Bronchial epithelial cell (primary cell): Measurements from ENCODE around the gene QSOX2. TPM values are rescaled to one million over a fixed set of nuclear protein-coding genes. Genes with fewer than 3 reads are reported as not detected.

Experiments
- DNase-seq: peaks from one replicate; pipeline ENCODE4 v3.0.0-alpha.2; 2010; ENCODE audit warnings: low read depth
- FAIRE-seq: peaks from 2 replicates; lab custom pipeline; 2011; peaks lifted over from hg19 to GRCh38; lab: Jason Lieb, UNC
- H3K27me3 ChIP-seq: 2 replicates; pipeline ENCODE4 v1.5.1; 2011; ENCODE audit warnings: low read length; ENCODE audit not compliant: control insufficient read depth, insufficient read depth
- H3K36me3 ChIP-seq: 2 replicates; pipeline ENCODE4 v1.5.1; 2011; ENCODE audit warnings: low read length; ENCODE audit not compliant: control insufficient read depth, insufficient read depth
- H3K4me3 ChIP-seq: 2 replicates; pipeline ENCODE4 v1.5.1; 2011; ENCODE audit warnings: mild to moderate bottlenecking, low read depth, low read length, control low read depth
- total RNA-seq: library from RNA; depleted of rRNA; stranded (reverse); fragments of >200 nt; gene quantifications from 2 replicates; pipeline ENCODE4 v1.2.1, GENCODE V29; 2014
- TF ChIP-seq, protein P1 (sequence below): IDR thresholded peaks from 2 replicates; pipeline ENCODE4 v1.5.1; 2011; ENCODE audit warnings: mild to moderate bottlenecking, moderate library complexity, low read length, control low read depth, inconsistent platforms; ENCODE audit not compliant: insufficient read depth, severe bottlenecking

Gene QSOX2
- total RNA-seq, 1 donor from 2014 or later, result 12.1 TPM

DNA sequence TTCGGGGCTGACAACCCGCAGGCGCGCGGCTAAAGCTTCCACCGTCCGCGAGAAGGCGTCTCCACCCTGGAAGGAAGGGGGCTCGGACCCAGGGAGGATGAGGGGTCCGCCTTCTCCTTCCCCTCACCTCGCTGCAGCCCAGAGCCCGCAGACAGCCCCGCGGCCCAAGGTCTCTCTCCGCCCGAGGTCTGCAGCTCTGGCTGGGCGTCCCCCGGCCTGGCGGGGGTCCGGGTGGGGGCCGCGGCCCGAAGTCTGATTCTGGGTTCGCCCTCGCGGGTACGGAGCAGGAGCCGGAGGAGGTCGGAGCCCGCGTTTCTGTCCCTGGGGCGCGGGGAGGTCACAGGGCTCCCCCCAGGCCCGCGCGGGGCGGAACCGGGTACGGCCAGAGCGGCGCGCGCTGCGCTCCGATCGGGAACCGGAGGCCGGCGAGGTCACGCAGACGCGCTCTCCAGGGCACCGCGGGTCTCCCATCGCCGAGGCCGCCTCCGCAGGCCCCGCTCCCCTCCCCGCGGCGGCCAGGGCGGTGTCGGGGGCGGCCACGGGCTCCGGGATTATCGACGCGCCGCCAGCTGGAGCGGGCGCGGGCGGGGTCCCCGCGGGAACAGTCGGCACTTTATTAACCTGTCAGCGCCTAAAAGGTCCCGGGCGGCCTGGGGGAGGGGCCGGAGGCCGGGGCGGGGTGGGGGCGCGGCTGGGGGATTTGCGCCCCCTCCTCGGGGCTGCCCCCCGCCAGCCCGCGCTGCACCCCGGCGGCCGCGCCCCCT lies 52.3 kb downstream of the QSOX2 start:
- peaks cover 67% of the 10 kb centered on the region for H3K27me3 ChIP-seq

DNA sequence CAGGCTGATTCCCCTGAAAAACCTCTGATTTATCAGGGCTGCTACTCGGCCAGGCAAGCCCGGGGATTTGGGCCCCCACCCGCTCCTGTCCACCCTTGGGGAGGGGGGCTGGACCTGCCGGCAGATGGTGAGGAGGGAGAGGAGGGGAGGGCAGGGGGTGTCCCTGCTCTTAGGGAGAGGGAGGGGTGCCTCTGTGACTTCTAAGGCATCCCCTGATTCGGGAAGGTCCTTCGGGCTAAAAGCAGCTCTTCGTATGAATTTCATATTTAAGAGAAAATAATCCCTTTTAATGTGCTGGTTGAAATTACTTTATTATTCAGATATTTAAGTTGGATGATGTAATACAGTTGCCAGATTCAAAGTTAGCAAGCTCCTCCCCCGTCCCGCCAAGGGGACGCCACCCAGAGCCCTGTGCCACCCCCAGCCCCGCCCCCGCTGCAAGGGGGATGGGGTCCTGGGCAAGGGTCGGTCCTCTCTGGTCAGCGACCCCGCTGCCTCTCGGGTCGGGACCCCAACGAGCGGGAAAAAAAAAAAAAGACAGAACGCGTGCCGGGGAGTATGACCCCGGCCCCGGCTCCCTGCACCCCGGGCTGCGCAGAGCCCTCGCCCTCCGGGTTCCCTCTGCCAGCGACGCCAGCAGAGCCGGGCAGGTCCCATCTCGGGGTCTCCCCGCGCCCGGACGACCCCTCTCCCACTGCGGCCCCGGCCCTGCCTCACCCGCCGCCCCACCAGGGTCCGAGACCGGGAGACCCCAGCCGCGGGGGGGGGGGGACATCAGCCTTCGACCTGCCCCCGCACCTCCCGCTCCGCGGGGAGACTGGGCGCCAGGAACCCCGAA lies 53.1 kb downstream of the QSOX2 start:
- FAIRE-seq (no peak), DNase-seq (no peak)
- H3K36me3 ChIP-seq, result no peaks in the 10 kb centered on the region
- peaks cover 62% of the 10 kb centered on the region for H3K27me3 ChIP-seq
- no peak overlapping the region for H3K4me3 ChIP-seq
- TF ChIP-seq, protein P1, sequence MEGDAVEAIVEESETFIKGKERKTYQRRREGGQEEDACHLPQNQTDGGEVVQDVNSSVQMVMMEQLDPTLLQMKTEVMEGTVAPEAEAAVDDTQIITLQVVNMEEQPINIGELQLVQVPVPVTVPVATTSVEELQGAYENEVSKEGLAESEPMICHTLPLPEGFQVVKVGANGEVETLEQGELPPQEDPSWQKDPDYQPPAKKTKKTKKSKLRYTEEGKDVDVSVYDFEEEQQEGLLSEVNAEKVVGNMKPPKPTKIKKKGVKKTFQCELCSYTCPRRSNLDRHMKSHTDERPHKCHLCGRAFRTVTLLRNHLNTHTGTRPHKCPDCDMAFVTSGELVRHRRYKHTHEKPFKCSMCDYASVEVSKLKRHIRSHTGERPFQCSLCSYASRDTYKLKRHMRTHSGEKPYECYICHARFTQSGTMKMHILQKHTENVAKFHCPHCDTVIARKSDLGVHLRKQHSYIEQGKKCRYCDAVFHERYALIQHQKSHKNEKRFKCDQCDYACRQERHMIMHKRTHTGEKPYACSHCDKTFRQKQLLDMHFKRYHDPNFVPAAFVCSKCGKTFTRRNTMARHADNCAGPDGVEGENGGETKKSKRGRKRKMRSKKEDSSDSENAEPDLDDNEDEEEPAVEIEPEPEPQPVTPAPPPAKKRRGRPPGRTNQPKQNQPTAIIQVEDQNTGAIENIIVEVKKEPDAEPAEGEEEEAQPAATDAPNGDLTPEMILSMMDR, result no peak

More for the DNA sequence above, 52.3 kb downstream of the QSOX2 start:
- TF ChIP-seq, protein P1, result no peak
- Histone ChIP-seq H3K36me3 (no peaks in the 10 kb centered on the region), H3K4me3 (no peak overlapping the region)
- no peak for FAIRE-seq
- DNase-seq, result no peak

GRCh38 chr9:136191960-136192286 lies 53.7 kb downstream of the QSOX2 start:
- TF ChIP-seq, protein P1, result no peak
- Histone ChIP-seq H3K36me3 (no peaks in the 10 kb centered on the region), H3K4me3 (no peak overlapping the region), H3K27me3 (peaks cover 61% of the 10 kb centered on the region)
- FAIRE-seq (no peak), DNase-seq (no peak)

GRCh38 chr9:136191099-136191959 lies 54.3 kb downstream of the QSOX2 start:
- FAIRE-seq (no peak), DNase-seq (no peak)
- H3K27me3 ChIP-seq, result peaks cover 55% of the 10 kb centered on the region
- H3K4me3 ChIP-seq, result no peak overlapping the region
- TF ChIP-seq, protein P1, result no peak
- no peaks in the 10 kb centered on the region for H3K36me3 ChIP-seq

- peaks cover 49% of the 10 kb centered on the region for H3K27me3 ChIP-seq
- TF ChIP-seq, protein P1, result no peak
Observed at GRCh38 chr9:136190656-136191055, 55.0 kb downstream of the QSOX2 start.

More at GRCh38 chr9:136190656-136191055, 55.0 kb downstream of the QSOX2 start:
- FAIRE-seq (no peak), DNase-seq (no peak)
- Histone ChIP-seq H3K4me3 (no peak overlapping the region), H3K36me3 (no peaks in the 10 kb centered on the region)
